Calu3 (cell line): ENCODE data around the gene GABBR1. TPM values are rescaled to one million over a fixed set of nuclear protein-coding genes. Genes with fewer than 3 reads are reported as not detected.

Experiments used
- BruUV-seq: library from RNA; stranded (reverse); fragments of 400-500 nt; replicated peaks from 2 replicates; lab custom pipeline; 2021; lab: Mats Ljungman, UMichigan
- CTCF ChIA-PET: fragments of 300-600 bp; sonication (Branson Sonifier 250); formaldehyde crosslinking; loops from one replicate; lab custom pipeline; 2022; ENCODE audit warnings: antibody characterized with exemption; lab: Charles Lee
- DNase-seq: peaks from one replicate; pipeline ENCODE4 v3.0.0; 2022
- H3K27ac Mint-ChIP-seq: one replicate; pipeline ENCODE4 v1.8.0; 2022; ENCODE audit warnings: mixed read lengths; ENCODE audit not compliant: unreplicated experiment
- H3K27me3 Mint-ChIP-seq: one replicate; pipeline ENCODE4 v1.8.0; 2022; ENCODE audit warnings: mixed read lengths; ENCODE audit not compliant: unreplicated experiment
- H3K36me3 Mint-ChIP-seq: one replicate; pipeline ENCODE4 v1.8.0; 2022; ENCODE audit warnings: mild to moderate bottlenecking, moderate library complexity, mixed read lengths; ENCODE audit not compliant: insufficient read depth, unreplicated experiment
- H3K4me1 Mint-ChIP-seq: one replicate; pipeline ENCODE4 v1.8.0; 2022; ENCODE audit warnings: mild to moderate bottlenecking, low read depth, mixed read lengths; ENCODE audit not compliant: unreplicated experiment
- H3K4me3 Mint-ChIP-seq: one replicate; pipeline ENCODE4 v1.8.0; 2022; ENCODE audit warnings: mild to moderate bottlenecking, low read depth, moderate library complexity, mixed read lengths; ENCODE audit not compliant: unreplicated experiment
- H3K9me3 Mint-ChIP-seq: one replicate; pipeline ENCODE4 v1.8.0; 2022; ENCODE audit warnings: low read depth, mixed read lengths; ENCODE audit not compliant: unreplicated experiment
- CTCF ChIP-seq: fragments of 200-600 bp; IDR thresholded peaks from one replicate; pipeline ENCODE4 v1.8.0; 2022; ENCODE audit warnings: antibody characterized with exemption; ENCODE audit not compliant: unreplicated experiment
- intact Hi-C: fragments of 100-400 bp; cut with micrococcal nuclease; formaldehyde crosslinking; loops from one replicate; pipeline ENCODE4 v1.10.0; 2022; ENCODE audit not compliant: unreplicated experiment
- total RNA-seq: library from RNA; stranded (reverse); gene quantifications from 2 replicates; pipeline ENCODE4 v1.2.3, GENCODE V29; 2022

Gene GABBR1
- total RNA-seq, 1 experiment from 2014 or later, result 42.2 TPM

GRCh38 chr6:29633534-29633905, 537 bp upstream of the GABBR1 start:
- H3K4me1 Mint-ChIP-seq, result peaks cover 34% of the 10 kb centered on the region
- H3K9me3 Mint-ChIP-seq, result no peaks in the 10 kb centered on the region
- H3K36me3 Mint-ChIP-seq, result peaks cover 24% of the 10 kb centered on the region
- CTCF ChIA-PET, result interaction anchor here (0.6 to 2.0 kb wide), 4 partner anchors 14 to 600 kb away, joined by 4 to 19 read pairs (median 8); no protein-coding TSS in a partner anchor
- peak overlapping the region; percentile 73 for H3K4me3 Mint-ChIP-seq
- H3K27ac Mint-ChIP-seq, result no peak overlapping the region
- no peak for DNase-seq
- BruUV-seq, result no TSS peak
- H3K27me3 Mint-ChIP-seq, result peaks cover 21% of the 10 kb centered on the region
- TF ChIP-seq CTCF, result no peak
- intact Hi-C loops, result no loop called here

- TF ChIP-seq CTCF, result no peak
- intact Hi-C loops, result no loop called here
- H3K27ac Mint-ChIP-seq, result peak overlapping the region; percentile 9
- peak; percentile 54 for DNase-seq
- peak overlapping the region; percentile 73 for H3K4me3 Mint-ChIP-seq
- H3K27me3 Mint-ChIP-seq, result peaks cover 7% of the 10 kb centered on the region
- CTCF ChIA-PET, result interaction anchor here (0.6 to 2.0 kb wide), 6 partner anchors 10 to 217 kb away, joined by 3 to 19 read pairs (median 3); partner anchors contain the start of gene OR12D1
- no peaks in the 10 kb centered on the region for H3K9me3 Mint-ChIP-seq
- BruUV-seq, result no TSS peak
- H3K4me1 Mint-ChIP-seq, result peaks cover 34% of the 10 kb centered on the region
- H3K36me3 Mint-ChIP-seq, result peaks cover 30% of the 10 kb centered on the region
Measured at GRCh38 chr6:29631860-29632731, 887 bp downstream of the GABBR1 start.

- H3K4me1 Mint-ChIP-seq, result peaks cover 34% of the 10 kb centered on the region
- no peak for TF ChIP-seq CTCF
- BruUV-seq, result no TSS peak
- CTCF ChIA-PET, result no interaction called here
- no peak for DNase-seq
- peaks cover 30% of the 10 kb centered on the region for H3K36me3 Mint-ChIP-seq
- no peaks in the 10 kb centered on the region for H3K9me3 Mint-ChIP-seq
- H3K27ac Mint-ChIP-seq, result peak overlapping the region; percentile 9
- peak overlapping the region; percentile 73 for H3K4me3 Mint-ChIP-seq
- intact Hi-C loops, result no loop called here
- no peaks in the 10 kb centered on the region for H3K27me3 Mint-ChIP-seq
Measured at GRCh38 chr6:29631209-29631810, 1.7 kb downstream of the GABBR1 start.

- DNase-seq, result no peak
- Mint-ChIP-seq H3K27ac (no peak overlapping the region), H3K4me1 (peaks cover 34% of the 10 kb centered on the region), H3K36me3 (peaks cover 30% of the 10 kb centered on the region), H3K9me3 (no peaks in the 10 kb centered on the region), H3K27me3 (no peaks in the 10 kb centered on the region), H3K4me3 (no peak overlapping the region)
- intact Hi-C loops, result no loop called here
- no TSS peak for BruUV-seq
- CTCF ChIA-PET, result no interaction called here
- TF ChIP-seq CTCF, result no peak
Measured at GRCh38 chr6:29630315-29630714, 2.7 kb downstream of the GABBR1 start.
